GM12878 (cell line): Measurements from ENCODE around the gene EFNA3. TPM values are rescaled to one million over a fixed set of nuclear protein-coding genes. Genes with fewer than 3 reads are reported as not detected.

Experiments
- CHD4 ChIP-seq: fragments of 200-600 bp; sonication (generic); IDR thresholded peaks from 2 replicates; pipeline ENCODE4 v1.6.1; 2016; ENCODE audit warnings: mild to moderate bottlenecking
- CREB1 ChIP-seq: IDR thresholded peaks from 2 replicates; pipeline ENCODE4 v1.6.1; 2012; ENCODE audit warnings: low read depth, mild to moderate bottlenecking, inconsistent platforms
- DPF2 ChIP-seq: fragments of 450-650 bp; IDR thresholded peaks from 2 replicates; pipeline ENCODE4 v1.6.1; 2017; ENCODE audit warnings: mild to moderate bottlenecking
- EED ChIP-seq: sonication (generic); IDR thresholded peaks from 2 replicates; pipeline ENCODE4 v1.6.1; 2016; ENCODE audit warnings: antibody characterized with exemption, low read depth
- FOXK2 ChIP-seq: fragments of 450-650 bp; IDR thresholded peaks from 2 replicates; pipeline ENCODE4 v1.6.1; 2017; ENCODE audit warnings: mild to moderate bottlenecking, moderate library complexity
- HCFC1 ChIP-seq: fragments of 150-350 bp; IDR thresholded peaks from 2 replicates; pipeline ENCODE4 v1.6.1; 2014; ENCODE audit warnings: low read length
- HDGF ChIP-seq: fragments of 450-650 bp; IDR thresholded peaks from 2 replicates; pipeline ENCODE4 v1.6.1; 2016; ENCODE audit warnings: antibody characterized with exemption
- JUNB ChIP-seq: IDR thresholded peaks from 2 replicates; pipeline ENCODE4 v1.6.1; 2016; ENCODE audit warnings: antibody characterized with exemption, mild to moderate bottlenecking
- KLF5 ChIP-seq: fragments of 450-650 bp; IDR thresholded peaks from 2 replicates; pipeline ENCODE4 v1.6.1; 2014; ENCODE audit warnings: mild to moderate bottlenecking; ENCODE audit not compliant: partially characterized antibody
- MYB ChIP-seq: fragments of 150-350 bp; IDR thresholded peaks from 2 replicates; pipeline ENCODE4 v1.6.1; 2014; ENCODE audit warnings: mild to moderate bottlenecking, low read depth, low read length, borderline replicate concordance
- NFXL1 ChIP-seq: fragments of 450-650 bp; IDR thresholded peaks from 2 replicates; pipeline ENCODE4 v1.6.1; 2017; ENCODE audit warnings: antibody characterized with exemption, mild to moderate bottlenecking, borderline replicate concordance
- NFYA ChIP-seq: IDR thresholded peaks from 2 replicates; pipeline ENCODE4 v1.6.1; 2011; ENCODE audit warnings: low read depth, mild to moderate bottlenecking, low read length, improper control_type of control experiment, borderline replicate concordance
- PAX5 ChIP-seq: IDR thresholded peaks from 2 replicates; pipeline ENCODE4 v1.6.1; 2011; ENCODE audit warnings: low read depth, low read length, borderline replicate concordance
- PBX3 ChIP-seq: IDR thresholded peaks from 2 replicates; pipeline ENCODE4 v1.6.1; 2011; ENCODE audit warnings: mild to moderate bottlenecking, low read depth, low read length, moderate library complexity; ENCODE audit not compliant: insufficient replicate concordance
- SRF ChIP-seq, 2 experiments: IDR thresholded peaks; 2 replicates each; pipeline ENCODE4 v1.6.1; 2011; ENCODE audit warnings: low read depth in 2 of 2, low read length in 2 of 2, mild to moderate bottlenecking in 1 of 2, moderate library complexity in 1 of 2
- TARDBP ChIP-seq: IDR thresholded peaks from 2 replicates; pipeline ENCODE4 v1.6.1; 2016; ENCODE audit warnings: borderline replicate concordance
- TBL1XR1 ChIP-seq: IDR thresholded peaks from 2 replicates; pipeline ENCODE4 v1.6.1; 2012; ENCODE audit warnings: low read depth, low read length, improper control_type of control experiment
- TCF12 ChIP-seq: IDR thresholded peaks from 2 replicates; pipeline ENCODE4 v1.6.1; 2011; ENCODE audit warnings: low read depth, mild to moderate bottlenecking, low read length
- TCF3 ChIP-seq: IDR thresholded peaks from 2 replicates; pipeline ENCODE4 v1.6.1; 2012; ENCODE audit warnings: low read depth, mild to moderate bottlenecking, low read length, borderline replicate concordance; ENCODE audit not compliant: insufficient read depth
- ZBTB11 ChIP-seq: fragments of 450-650 bp; formaldehyde crosslinking; IDR thresholded peaks from 2 replicates; pipeline ENCODE4 v1.5.0; 2022; ENCODE audit warnings: mild to moderate bottlenecking, missing genetic modification characterization
- ZNF274 ChIP-seq: IDR thresholded peaks from one replicate; pipeline ENCODE4 v1.8.0; 2011; ENCODE audit not compliant: insufficient read length, insufficient read depth
- ZNF592 ChIP-seq: fragments of 450-650 bp; IDR thresholded peaks from 2 replicates; pipeline ENCODE4 v1.6.1; 2017; ENCODE audit warnings: mild to moderate bottlenecking, moderate library complexity
- ZZZ3 ChIP-seq: IDR thresholded peaks from 2 replicates; pipeline ENCODE4 v1.6.1; 2011; ENCODE audit warnings: low read depth; ENCODE audit not compliant: control insufficient read depth, insufficient read length
- polyA plus RNA-seq, 11 experiments: library from polyadenylated mRNA; depleted of rRNA in 4 of 11; unstranded in 6 of 11; stranded (reverse) in 5 of 11; fragments of >200 nt; fragmentation: Nextera tagmentation in 4 of 11; fragmentation: Illumina TruSeq in 1 of 11; extraction: Ambion mirVana in 4 of 11; extraction: Trizol in 1 of 11; gene quantifications; 1 replicate in 1 of 11; 2 replicates in 10 of 11; pipeline versions ENCODE4 v1.2.1 to v1.2.3, GENCODE V29; 2011 to 2016; ENCODE audit warnings: inconsistent platforms in 2 of 11, missing spikeins in 2 of 11, low read depth in 1 of 11
- total RNA-seq, 4 experiments: library from RNA; depleted of rRNA in 3 of 4; stranded (reverse); fragments of >200 nt in 3 of 4; fragmentation: Illumina TruSeq in 1 of 4; extraction: Trizol in 1 of 4; gene quantifications; 2 replicates each; pipeline versions ENCODE4 v1.2.1 to v1.2.3, GENCODE V29; 2013 to 2021

The EFNA3 gene
- total and polyA plus RNA-seq, 10 of the 15 experiments (the other 5 are each of a cell fraction or from before 2014, with no cell fraction given): 0.08 to 5.4 (median 1.1) TPM

- no peak; the same call in 1 of the 2 replicates for TF ChIP-seq ZNF592
- TF ChIP-seq HDGF: no peak
- TF ChIP-seq NFYA: no peak
- no peak for TF ChIP-seq JUNB
- peak; percentile 70 for TF ChIP-seq CREB1
- TF ChIP-seq HCFC1: peak; percentile 38; the same call in 1 of the 2 replicates
- TF ChIP-seq ZNF274: no peak
- peak; percentile 98 for TF ChIP-seq PBX3
- TF ChIP-seq NFXL1: no peak
- no peak for TF ChIP-seq FOXK2
- TF ChIP-seq ZBTB11: no peak
- no peak for TF ChIP-seq TCF3
- no peak for TF ChIP-seq ZZZ3
- no peak; the same call in 1 of the 2 replicates for TF ChIP-seq PAX5
- TF ChIP-seq CHD4: no peak
- TF ChIP-seq MYB: 0 out of 2 replicates have a peak, but pooled peaks have one; percentile 21
- TF ChIP-seq DPF2: peak; percentile 99
- no peak for TF ChIP-seq TBL1XR1
- no peak for TF ChIP-seq KLF5
- TF ChIP-seq SRF (IDR thresholded peaks at IDR 0.05; ENCODE audit: low read depth in 2 of 2, low read length in 2 of 2): no peak
- peak; percentile 20; the same call in 1 of the 2 replicates for TF ChIP-seq TCF12
- peak; percentile 41; the same call in 1 of the 2 replicates for TF ChIP-seq EED
- peak; percentile 75; the same call in 1 of the 2 replicates for TF ChIP-seq TARDBP
These were observed 6.3 kb downstream of the EFNA3 start (continued) for GRCh38 chr1:155084722-155085503.
